ENCODE measurements around the gene CPTP. TPM values are rescaled to one million over a fixed set of nuclear protein-coding genes. Genes with fewer than 3 reads are reported as not detected.

The CPTP gene
- total RNA-seq, 1 experiment from 2014 or later: 141 TPM

DNA sequence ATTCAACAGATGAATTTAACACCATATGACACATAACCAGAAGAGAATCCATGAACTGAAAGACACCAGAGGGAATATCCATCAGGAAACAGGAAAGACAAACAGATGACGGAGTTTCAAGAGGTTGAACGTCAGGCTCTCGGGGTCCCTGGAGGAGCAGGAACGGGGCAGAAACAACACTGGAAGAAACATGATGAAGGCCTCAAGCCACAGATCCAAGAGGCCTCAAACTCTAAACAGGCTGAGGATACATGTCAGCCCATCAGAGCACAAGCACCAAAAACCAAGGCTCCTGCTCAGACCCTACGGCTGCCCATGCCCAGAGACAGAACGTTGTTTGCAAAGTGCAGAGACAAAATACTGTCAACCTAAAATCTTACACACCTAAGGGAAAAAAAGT lies 7.2 kb upstream of the CPTP start:
- TF ChIP-seq EZH2 (IDR thresholded peaks at IDR 0.05; ENCODE audit: low read length, unreplicated experiment) (no peak), CTCF (conservative IDR thresholded peaks at IDR 0.05; ENCODE audit: low read depth, low read length) (no peak), EZH2phosphoT487 (IDR thresholded peaks at IDR 0.05; ENCODE audit: borderline replicate concordance, low read length) (no peak)
- no peak for ATAC-seq
- Histone ChIP-seq H3K27ac (ENCODE audit: low read length) (peak overlapping the region; percentile 60), H3K36me3 (ENCODE audit: low read depth, low read length) (peaks cover 48% of the 10 kb centered on the region), H3K4me1 (ENCODE audit: insufficient read depth, low read length) (peaks cover 30% of the 10 kb centered on the region), H3K9me3 (ENCODE audit: low read length) (no peaks in the 10 kb centered on the region), H3K9me2 (replicated peaks; ENCODE audit: low read length) (no peaks in the 10 kb centered on the region), H3K9ac (ENCODE audit: low read length) (no peak overlapping the region), H3K79me2 (ENCODE audit: low read length) (peaks cover 71% of the 10 kb centered on the region), H4K20me1 (ENCODE audit: low read length) (peaks cover 21% of the 10 kb centered on the region), H3K4me3 (ENCODE audit: low read length) (no peak overlapping the region), H3K4me2 (ENCODE audit: low read length) (peak overlapping the region; percentile 68; the same call in 1 of the 2 replicates), H2AFZ (ENCODE audit: low read length) (no peak overlapping the region), H3F3A (ENCODE audit: low read length, unreplicated experiment) (peaks cover 9% of the 10 kb centered on the region), H3K27me3 (ENCODE audit: low read length) (no peaks in the 10 kb centered on the region)
- ChIA-PET CTCF (no interaction called here), POLR2A (ENCODE audit: unreplicated experiment) (no interaction called here)
- no peak for DNase-seq
- TSS peak; percentile 23 for BruUV-seq (replicated peaks)
- intact Hi-C loops (cut with micrococcal nuclease): no loop called here

DNA sequence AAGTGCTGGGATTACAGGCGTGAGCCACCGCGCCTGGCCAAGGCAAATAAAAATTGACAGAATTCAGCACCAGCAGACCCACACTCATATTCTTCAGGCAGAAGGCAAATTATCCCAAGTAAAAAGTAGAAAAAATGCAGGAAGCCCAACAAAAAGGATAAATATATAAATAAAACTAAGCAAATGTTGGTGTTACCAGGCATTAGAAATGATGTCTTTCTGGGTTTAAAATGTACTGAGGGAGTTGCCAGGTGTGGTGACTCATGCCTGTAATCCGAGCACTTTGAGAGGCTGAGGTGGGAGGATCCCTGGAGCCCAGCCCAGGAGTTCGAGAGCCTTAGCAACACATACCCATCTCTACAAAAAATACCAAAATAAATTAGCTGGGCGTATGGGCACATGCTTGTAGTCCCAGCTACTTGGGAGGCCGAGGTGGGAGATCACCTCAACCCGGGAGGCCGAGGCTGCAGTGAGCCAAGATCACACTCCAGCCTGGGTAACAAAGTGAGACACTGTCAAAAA lies 6.4 kb upstream of the CPTP start:
- peak overlapping the region; percentile 68 for H3K4me2 ChIP-seq (ENCODE audit: low read length)
- no peak overlapping the region for H3K9ac ChIP-seq (ENCODE audit: low read length)
- DNase-seq (peak; percentile 99), ATAC-seq (peak; percentile 92)
- POLR2A ChIA-PET (ENCODE audit: unreplicated experiment): interaction anchor here (0.6 kb wide), 1 partner anchor 9 kb away, joined by 3 read pairs; no protein-coding TSS in a partner anchor
- peaks cover 25% of the 10 kb centered on the region for H4K20me1 ChIP-seq (ENCODE audit: low read length)
- intact Hi-C loops (cut with micrococcal nuclease): loop anchor here (1.0 kb wide), 1 partner anchor 26 kb away; no protein-coding TSS in a partner anchor
- peaks cover 41% of the 10 kb centered on the region for H3K36me3 ChIP-seq (ENCODE audit: low read depth, low read length)
- CTCF ChIA-PET: interaction anchor here (0.6 kb wide), 1 partner anchor 20 kb away, joined by 3 read pairs; no protein-coding TSS in a partner anchor
- H3K27me3 ChIP-seq (ENCODE audit: low read length): no peaks in the 10 kb centered on the region
- TF ChIP-seq EZH2phosphoT487 (IDR thresholded peaks at IDR 0.05; ENCODE audit: borderline replicate concordance, low read length): no peak
- no peak for TF ChIP-seq EZH2 (IDR thresholded peaks at IDR 0.05; ENCODE audit: low read length, unreplicated experiment)
- no peak for TF ChIP-seq CTCF (conservative IDR thresholded peaks at IDR 0.05; ENCODE audit: low read depth, low read length)
- TSS peak; percentile 9 for BruUV-seq (replicated peaks)
- H3K79me2 ChIP-seq (ENCODE audit: low read length): peaks cover 78% of the 10 kb centered on the region
- no peaks in the 10 kb centered on the region for H3K9me3 ChIP-seq (ENCODE audit: low read length)
- H3K4me3 ChIP-seq (ENCODE audit: low read length): no peak overlapping the region
- peaks cover 35% of the 10 kb centered on the region for H3K4me1 ChIP-seq (ENCODE audit: insufficient read depth, low read length)
- peaks cover 9% of the 10 kb centered on the region for H3F3A ChIP-seq (ENCODE audit: low read length, unreplicated experiment)
- H2AFZ ChIP-seq (ENCODE audit: low read length): no peak overlapping the region
- H3K27ac ChIP-seq (ENCODE audit: low read length): peak overlapping the region; percentile 60
- H3K9me2 ChIP-seq (replicated peaks; ENCODE audit: low read length): no peaks in the 10 kb centered on the region

Measured in PC-3 (cell line).